Astrocyte (in vitro differentiated cells and primary cell): ENCODE data around the gene TRAPPC10.
"Not testable (repeated sequence)": the region's sequence is repeated elsewhere in the genome, so short reads cannot be mapped to it uniquely, and the experiment has no call there.

Experiments used
- CTCF ChIP-seq: IDR thresholded peaks from 2 replicates; pipeline ENCODE4 v1.5.1; 2011; ENCODE audit warnings: low read depth, mild to moderate bottlenecking, inconsistent platforms, low read length, moderate library complexity; ENCODE audit not compliant: insufficient read depth
- EZH2 ChIP-seq: IDR thresholded peaks from 2 replicates; pipeline ENCODE4 v1.6.1; 2012; ENCODE audit warnings: mild to moderate bottlenecking, low read length, inconsistent platforms; ENCODE audit not compliant: insufficient read depth

- TF ChIP-seq CTCF, EZH2: not testable (repeated sequence)
Observed at GRCh38 chr21:44139787-44140551, 127.9 kb downstream of the TRAPPC10 start.
